GM19467 (cell line): ENCODE data around the gene NEURL1.

Experiments used
- ATAC-seq: cut with Tn5 transposase; IDR thresholded peaks from one replicate; pipeline ENCODE4 v1.9.1; 2021; ENCODE audit warnings: mild to moderate bottlenecking, moderate library complexity; ENCODE audit not compliant: unreplicated experiment

Gene NEURL1

DNA sequence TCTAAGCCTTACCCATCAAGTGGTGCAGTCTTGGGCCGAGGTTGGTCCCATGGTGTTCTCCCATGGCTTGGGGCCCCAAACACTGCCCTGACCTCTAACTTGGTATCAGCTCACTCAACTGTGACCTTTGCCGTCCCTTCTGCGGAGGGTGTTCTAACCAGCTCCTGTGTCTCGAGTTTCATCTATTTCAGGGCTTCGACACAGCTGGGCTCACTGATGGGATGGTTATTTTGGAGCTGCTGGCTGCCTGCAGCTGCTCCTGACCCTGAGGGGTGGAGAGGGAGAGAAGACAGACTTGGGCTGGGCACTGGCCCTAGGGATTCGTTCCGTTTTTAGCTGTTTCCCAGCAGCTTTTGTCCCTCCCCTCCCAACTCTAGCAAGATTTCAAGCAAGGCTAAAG lies 86.9 kb downstream of the NEURL1 start:
- ATAC-seq, result no peak

DNA sequence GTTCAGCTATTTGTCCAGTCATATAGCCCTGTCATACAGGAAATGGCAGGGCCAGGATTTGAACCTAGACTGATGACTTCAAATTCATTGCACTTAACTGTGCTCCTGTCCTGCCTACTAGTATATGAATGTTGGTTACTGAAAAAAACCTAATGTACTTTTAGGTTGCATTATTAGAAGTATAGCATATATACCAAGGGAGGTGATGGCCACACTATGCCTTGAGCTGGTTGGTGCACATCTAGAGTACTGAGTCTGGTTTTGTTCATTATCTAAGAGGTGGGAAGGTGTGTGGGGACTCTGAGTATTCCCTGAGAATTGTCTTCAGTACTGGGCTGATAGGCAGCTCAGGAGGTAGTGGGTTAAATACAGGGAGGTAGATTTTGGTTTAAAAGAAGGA lies 88.0 kb downstream of the NEURL1 start:
- no peak for ATAC-seq

DNA sequence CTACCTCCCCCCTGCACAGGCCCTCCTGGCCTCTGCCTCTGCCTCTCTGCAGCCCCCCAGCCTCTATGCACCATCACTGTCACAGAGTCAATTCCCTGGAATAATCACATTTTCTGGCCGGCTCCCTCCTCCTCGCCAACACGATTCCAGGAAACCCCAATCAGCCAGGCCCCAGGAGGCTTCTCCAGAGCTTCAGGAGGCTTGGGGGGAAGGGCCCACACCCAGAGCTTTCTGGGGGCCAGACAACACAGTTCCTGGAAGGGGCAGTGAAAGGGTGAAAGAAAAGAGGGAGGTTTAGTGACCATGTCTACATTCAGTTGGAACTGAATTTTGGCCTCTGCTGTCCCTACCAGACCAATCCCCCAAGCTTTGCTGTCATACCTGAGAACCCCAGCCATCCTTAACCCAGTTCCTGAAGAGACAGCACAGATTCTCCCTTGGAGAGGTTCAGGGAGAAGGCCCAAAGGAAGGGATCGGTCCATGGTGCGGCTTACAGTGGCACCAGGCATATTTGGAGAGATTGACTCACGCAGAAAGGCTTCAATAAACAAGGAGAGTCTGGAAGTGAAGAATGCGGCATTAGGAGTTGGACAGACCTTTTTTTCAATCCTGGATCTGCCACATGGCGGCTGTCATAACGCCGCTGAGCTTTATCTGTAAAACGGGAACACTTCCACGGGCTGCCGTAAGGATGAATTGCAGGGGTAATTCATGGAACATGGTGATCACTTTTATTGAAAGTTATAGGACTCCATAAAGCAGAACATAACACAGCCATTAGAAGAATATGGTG lies 89.0 kb downstream of the NEURL1 start:
- no peak for ATAC-seq

DNA sequence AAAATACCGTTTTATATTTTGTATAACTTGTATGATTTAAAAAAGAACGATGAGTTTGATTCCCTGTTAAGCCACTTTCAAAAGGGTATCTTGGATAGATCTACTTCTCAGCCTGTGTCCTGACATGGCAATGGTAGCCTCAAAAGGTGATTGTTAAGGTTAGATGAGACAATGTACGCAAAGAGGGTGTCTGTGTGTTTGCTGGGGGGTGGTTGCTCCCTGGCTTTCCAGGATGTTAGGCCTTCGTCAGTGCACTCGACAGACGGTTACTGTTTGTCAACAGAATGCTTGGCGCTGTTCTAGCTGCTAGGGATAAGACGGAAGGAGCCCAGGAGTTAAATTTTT lies 90.3 kb downstream of the NEURL1 start:
- no peak for ATAC-seq

DNA sequence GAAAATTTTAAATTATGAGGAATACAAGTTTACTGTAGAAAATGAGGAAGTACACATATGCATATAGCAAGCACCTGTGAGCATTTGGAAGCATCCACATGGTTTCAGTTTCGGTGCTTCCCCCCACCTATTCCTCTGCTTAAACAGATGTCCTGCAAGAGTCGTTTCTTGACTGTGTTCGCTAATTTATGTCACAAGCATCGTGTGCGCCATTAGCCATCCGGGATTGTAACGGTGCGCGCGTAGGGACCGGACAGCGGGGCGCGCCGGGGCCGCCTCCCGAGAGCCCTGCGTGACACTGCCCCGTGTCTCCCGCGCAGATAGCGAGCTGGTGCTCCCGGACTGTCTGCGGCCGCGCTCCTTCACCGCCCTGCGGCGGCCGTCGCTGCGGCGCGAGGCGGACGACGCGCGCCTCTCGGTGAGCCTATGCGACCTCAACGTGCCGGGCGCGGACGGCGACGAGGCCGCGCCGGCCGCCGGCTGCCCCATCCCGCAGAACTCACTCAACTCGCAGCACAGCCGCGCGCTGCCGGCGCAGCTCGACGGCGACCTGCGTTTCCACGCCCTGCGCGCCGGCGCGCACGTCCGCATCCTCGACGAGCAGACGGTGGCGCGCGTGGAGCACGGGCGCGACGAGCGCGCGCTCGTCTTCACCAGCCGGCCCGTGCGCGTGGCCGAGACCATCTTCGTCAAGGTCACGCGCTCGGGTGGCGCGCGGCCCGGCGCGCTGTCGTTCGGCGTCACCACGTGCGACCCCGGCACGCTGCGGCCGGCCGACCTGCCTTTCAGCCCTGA lies 90.9 kb downstream of the NEURL1 start:
- ATAC-seq, result no peak

DNA sequence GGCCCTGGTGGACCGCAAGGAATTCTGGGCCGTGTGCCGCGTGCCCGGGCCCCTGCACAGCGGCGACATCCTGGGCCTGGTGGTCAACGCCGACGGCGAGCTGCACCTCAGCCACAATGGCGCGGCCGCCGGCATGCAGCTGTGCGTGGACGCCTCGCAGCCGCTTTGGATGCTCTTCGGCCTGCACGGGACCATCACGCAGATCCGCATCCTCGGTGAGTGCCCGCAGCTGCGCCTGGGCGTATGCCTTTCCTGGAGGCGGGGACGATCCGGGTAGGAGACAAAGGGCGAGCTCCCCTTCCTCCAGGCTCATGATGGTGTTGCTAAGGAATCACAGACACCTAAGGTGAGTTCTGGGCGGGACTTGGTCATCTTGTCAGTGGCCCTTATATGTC lies 91.5 kb downstream of the NEURL1 start:
- ATAC-seq, result no peak

DNA sequence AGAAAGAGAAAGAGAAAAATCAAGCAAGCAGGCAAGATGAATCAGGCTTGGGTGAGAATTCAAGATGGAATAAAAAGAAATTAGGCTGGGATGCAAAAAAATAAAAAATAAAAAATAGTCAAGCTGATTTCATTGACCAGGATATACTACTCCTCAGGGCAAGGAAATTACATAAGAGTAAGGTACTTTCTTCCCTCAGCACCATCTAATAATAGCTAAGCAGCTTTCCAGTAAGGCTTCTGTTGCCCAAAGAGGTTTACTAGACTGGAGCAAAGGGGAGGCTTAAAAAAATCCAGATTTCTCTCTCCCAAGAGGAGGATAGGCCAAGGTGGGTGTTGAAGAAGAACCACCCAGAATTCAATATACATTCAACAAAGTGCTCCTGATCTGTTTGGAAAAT lies 93.6 kb downstream of the NEURL1 start:
- ATAC-seq, result no peak

DNA sequence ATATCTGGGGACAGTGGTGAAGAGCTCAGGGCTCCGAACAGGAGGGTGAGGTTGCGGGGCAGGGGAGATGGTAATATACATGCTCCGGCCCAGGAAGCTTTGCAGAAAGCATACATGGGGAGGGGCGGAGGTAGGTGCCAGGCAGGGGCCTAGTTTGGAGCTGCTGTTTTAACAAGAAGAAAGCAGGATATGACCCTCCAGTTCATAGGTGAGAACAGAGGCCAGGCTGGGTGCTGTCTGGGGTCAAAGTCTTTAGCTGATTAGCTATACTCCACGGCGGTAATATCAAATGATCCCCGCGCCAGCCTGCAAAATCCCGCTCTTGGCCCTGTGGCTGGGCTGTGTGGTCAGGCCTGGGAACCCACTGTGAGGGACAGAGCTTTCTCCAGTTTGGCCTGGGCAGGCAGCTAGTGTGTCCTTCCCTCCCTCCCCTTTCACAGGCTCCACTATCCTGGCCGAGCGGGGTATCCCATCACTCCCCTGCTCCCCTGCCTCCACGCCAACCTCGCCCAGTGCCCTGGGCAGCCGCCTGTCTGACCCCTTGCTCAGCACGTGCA lies 95.6 kb downstream of the NEURL1 start:
- ATAC-seq, result no peak

DNA sequence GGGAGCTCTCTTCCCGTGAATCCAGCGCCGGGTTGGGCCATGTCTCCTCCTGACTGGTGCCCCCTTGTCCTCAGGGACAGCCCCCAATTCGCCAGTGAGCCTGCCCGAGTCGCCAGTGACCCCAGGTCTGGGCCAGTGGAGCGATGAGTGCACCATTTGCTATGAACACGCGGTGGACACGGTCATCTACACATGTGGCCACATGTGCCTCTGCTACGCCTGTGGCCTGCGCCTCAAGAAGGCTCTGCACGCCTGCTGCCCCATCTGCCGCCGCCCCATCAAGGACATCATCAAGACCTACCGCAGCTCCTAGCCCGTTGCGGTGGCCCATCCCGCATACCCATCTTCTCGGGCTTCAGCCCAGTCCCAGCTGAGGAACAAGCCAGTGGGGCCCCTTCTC lies 96.6 kb downstream of the NEURL1 start:
- ATAC-seq, result no peak

DNA sequence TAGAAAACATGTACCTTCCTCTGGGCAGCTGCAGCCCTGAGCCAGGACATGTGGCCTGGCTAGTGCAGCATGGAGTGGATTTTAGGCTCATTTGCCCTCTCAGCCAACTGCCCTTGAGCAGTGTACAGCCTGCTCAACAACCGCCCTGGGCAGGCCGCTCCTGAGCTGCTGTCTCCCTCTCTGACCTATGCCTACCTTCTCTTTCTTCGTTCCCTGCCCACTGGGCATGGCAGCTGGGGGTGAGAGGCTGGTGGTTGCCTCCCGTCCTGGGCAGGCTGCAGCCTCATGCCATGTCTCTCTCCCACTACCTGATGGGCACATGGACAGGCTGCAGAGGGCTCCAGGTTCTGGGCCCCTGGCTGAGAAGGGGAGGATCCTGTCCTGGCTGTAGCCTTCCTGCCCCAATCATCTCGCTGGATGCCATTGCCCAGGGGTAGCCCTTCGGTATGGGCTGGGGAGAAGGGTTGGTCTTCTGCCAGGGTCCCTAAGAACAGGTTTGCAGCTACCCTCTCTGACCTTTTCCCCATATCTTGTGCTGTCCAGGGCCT lies 97.3 kb downstream of the NEURL1 start:
- no peak for ATAC-seq

DNA sequence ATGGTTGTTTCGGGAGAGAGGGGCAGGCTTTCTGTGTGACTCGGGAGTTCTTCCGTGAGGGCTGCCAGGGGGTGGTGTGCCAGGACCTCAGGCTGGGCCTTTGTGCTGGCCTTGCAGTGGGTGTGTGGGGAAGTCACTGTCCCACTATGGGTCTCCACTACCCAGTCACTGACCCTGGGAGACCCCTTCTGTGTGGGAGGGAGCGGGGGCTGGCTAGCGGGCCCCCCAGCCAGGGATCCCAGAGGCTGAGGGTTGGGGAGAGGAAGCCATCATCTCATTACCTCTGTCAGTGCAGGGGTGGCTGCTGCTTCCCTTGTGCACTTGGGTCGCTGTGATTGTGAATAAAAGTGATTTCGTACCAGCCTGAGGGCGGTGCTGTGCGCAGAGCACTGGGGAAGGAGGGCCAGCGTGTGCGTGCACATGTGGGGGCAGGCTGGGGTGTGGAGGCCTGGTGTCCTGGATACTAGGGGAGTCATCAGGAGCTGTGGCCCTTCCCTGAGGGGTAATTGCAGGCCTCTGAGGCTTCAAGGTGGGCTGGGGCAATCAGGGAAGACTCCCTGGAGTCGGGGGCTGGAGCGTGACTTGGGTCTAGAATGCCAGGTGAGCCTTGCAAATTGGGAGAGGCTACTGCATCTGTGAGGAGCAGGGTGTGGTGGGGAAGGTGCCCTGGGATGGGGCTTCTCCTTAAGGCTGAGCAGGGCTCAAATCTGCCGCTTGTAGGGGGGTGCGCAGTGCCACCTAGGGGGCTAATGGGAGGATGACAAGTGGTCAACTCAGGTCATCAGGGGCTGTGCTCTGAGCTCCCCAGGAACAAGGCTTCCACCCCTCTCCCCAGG lies 98.9 kb downstream of the NEURL1 start:
- peak; percentile 54 for ATAC-seq

DNA sequence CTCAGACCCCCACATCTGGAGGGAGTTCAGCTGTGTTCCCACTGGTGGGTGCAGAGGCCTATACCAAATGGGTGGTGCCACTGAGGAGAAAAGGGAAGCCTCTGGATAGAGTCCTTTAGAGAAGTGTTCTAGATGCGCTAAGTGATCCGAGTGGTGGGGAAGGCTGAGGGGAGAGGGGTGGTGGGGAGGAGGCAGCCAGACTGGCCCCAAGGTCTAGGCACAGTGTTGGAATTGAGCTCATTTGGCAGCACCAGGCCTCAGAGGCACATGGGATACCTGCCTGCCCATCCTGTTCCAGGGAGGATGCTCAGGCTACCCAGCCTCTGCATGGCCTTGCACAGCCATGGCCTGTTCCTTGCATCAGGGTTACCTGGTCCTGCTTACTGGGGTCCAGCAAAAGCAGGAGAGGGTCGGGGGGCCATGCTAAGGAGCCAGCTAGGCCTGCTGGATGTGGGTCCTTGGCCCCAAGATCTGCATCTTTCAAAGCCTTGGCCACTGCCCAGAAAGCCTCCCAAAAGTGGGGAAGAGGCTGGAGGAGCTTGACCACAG lies 99.6 kb downstream of the NEURL1 start:
- no peak for ATAC-seq

DNA sequence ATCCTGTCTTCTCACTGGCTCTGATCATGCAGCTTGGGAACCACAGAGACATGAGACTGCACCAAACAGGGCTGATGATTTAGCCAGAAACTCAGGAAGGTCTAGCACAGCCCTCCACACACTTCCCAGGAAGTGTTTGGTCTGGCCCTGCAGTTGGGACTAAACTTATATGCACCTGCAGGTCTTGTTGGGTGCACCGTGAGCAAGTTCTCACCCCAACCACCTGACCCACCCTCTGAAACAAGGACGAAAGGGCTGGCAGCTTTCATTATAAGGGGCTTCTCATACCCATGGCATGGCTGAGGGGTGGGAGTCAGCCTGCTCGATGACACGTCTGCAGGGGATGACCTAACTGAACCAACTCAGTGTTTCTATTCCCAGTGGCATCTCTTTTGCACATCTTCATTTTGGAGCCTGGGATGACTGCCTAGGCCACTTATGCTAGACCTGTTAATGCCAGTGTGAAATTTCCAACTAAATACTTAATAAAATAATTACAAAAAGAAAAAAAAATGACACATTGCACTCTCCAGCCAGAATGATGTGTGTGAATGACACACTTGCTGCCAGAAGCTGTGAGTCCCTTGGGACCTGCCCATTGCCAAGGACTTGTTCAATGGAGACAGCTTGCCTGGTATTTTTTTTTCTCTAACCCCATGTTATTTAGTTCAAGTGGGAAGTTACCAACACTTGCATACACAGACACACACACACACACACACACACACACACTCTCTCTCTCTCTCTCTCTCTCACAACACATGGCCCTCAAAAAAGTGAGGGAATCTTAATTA lies 102.6 kb downstream of the NEURL1 start:
- no peak for ATAC-seq

DNA sequence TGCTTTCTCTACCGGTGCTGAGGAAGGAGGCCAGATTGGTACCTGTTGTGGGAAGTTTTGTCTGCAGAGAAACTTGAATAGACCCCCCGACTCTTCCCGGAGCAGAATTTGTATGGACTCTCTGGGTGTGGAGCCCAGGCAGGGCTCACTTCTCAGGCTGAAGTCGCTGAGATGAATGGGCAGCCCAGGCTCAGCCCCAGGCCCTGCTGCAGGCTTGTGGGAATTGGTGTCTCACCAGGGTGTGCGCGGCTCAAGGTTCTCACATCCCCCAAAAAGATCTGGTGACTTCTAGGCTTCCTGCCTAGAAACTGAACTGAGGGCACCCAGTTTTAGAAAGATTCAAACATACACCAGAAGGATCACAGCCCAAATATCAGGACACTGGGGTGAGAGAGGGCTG lies 103.5 kb downstream of the NEURL1 start:
- no peak for ATAC-seq

DNA sequence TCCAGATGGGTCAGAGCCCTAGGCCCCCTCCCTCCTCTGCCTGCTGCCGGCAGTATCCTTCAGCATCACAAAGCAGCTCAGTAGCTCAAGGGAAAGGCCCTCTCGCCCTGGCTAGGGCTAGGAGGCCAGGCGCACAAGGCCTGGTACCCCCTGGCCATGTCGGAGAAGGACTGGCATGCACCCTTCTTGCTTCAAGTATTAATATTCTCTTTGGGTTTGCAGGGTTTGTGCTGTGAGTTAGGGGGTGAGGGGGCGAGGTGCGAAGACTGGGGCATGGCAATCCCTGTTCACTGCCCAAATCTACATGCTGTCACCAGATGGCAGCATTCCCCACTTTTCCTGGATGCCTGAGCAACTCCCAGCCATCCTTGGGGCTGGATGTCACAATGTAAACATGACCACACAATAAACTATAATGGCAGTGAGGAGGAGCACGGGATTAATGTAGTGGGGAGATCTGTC lies 105.2 kb downstream of the NEURL1 start:
- no peak for ATAC-seq

DNA sequence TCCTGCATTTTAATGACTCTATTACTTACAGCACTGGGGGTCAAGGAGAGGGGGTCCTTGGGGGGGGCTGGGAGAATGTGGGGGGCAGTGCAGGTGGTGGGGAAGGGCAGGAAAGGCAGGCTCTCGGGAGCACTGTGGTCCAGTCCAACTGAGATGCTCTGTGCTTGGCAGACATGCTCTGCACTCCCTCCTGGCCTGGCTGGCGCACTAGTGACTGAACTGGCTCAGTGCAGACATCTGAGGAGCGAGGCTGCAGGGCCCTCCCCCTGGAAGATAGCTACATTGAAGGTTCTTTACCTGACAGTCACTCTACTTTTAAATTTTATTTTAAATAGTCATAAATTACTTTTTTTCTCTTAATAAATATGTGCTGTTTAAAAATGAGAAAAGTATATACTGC lies 105.7 kb downstream of the NEURL1 start:
- no peak for ATAC-seq

DNA sequence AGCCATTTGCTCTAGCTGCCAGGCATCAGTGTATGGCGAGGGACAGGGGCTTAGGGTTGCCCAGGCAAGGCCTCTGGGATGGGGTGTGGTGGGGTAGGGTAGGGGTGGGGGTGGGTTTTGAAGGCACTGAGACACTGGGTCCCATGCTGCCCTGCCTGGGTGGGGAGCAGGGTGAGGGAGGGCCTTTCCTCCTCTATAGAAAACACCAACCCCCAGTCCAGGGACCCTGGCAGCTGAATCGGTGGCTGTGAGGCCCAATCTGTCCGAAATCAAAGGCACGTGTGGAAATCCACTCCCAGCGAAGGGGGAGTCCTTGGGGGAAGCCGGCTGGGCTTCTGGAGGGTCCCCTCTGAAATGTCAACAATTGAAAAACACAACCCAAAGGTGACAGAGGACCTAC lies 106.4 kb downstream of the NEURL1 start:
- no peak for ATAC-seq

DNA sequence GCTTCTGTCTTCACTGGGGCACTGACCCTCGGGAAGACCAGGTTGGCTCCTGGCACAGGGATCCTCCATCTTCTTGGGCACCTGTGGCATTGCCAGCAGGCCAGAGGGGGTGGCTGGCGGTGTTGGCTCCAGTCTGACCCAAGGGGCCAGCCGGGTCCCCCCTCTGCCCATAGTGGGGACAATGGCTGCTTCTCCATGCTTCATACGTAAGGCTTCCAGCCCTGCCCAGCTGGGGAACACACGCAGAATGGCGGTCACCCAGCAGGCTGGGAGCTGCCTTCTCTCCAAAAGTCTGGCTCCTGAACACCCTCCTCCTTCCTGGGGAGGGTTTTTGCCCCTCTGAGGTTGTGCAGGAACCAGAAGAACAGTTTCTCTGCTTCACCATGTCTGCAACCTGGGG lies 106.8 kb downstream of the NEURL1 start:
- no peak for ATAC-seq

DNA sequence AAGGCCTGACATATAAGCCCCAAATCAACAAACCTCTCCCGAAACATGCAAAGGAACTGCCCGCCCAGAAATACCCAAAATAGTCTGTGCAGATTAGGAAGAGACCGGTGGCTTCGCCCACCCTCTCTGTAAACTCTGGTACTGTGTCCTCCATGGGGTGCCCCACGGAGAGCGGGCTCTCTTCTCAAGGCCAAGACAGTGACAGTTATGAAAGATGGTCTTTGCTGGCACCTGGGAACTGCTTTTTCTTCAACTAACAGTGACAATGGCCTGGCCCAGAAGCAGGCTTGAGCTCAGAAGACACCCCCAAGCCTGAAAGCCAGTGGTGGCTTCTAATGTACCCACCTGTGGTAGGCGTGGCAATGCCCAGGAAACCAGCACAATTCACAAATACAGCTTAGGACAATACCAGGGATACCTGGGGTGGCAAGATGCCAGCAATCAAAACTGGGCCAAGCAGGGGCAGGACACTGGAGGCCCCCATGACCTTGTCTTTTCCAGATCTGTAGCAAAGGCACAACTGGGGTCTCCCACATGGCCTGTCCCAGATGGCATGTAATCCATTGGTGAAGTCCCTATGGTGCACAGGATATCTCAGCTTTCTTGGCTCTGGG lies 107.6 kb downstream of the NEURL1 start:
- ATAC-seq, result no peak
